ENCODE measurements around the gene CFAP69.
"Not testable (repeated sequence)": the region's sequence is repeated elsewhere in the genome, so short reads cannot be mapped to it uniquely, and the experiment has no call there.

CFAP69 gene

DNA sequence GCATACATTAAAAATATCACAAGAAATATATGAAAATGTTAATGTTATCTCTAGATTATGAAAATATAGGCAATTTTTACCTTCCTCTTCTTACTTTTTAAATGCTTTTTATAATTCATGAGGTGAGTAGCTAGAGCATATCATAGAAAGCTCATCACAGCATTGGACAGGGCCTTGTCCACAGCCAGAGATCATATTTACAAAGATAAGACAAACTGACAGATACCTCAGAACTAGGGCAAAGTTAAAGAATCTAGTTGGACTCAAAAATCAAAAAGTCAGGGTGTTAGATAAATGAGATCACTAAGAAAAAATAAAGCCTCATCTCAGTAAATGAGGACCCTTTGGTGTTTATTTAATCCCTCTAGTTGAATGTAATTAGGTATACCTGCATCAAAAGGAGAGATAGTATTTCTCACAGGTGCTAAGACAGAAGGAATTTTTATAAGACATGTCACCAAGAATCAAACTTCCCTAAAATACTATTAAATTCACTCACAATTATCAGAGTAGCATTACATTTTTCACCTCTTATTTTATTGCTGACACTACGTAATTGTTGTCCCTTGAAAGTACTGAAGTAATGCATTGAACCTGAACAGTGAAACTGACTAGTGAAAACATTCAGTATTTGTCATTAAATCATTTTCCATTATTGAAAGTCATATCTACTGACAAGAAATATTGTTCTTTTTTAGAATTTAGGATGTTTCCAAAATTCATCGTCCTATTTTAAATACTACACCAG, 25.6 kb downstream of the CFAP69 start:
- no peak for DNase-seq (ENCODE audit: low read depth in 3 of 3, low spot score in 1 of 3)

DNA sequence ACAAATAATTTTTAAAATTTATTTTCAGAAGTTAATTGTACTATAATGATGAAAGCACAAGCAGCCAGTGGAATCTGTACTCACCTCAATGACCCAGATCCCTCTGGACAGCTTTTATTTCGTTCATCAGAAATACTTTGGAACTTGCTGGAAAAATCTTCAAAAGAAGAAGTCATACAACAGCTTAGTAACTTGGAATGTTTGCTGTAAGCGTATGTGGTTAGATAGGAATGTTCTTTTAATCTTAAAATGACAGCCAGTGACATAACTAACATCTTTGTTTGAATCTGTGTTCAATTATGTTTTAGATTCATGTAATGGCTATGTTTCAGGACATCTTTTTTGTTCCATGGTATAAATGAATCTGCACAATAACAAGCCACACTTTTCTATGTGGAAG, 26.8 kb downstream of the CFAP69 start:
- DNase-seq (ENCODE audit: low read depth in 3 of 3, low spot score in 1 of 3) = no peak

DNA sequence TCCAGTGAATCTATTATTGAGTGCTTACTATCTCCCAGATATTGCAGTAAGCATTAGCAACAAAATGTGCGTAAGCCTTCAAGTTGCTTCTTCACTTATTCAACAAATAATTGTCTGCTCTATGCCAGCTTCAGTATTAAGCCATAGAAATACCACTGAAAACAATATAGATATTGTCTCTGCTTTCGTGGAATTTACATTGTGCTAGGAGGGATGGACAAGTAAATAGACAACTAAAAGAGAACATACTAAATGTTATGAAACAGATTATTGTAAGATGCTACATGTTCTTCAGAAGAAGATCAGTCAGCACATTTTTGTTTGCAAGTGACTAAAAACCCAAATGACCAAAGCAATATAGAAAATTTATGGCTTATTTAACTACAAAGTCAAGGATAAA, 27.3 kb downstream of the CFAP69 start:
- DNase-seq (ENCODE audit: low read depth in 3 of 3, low spot score in 1 of 3) = no peak

GRCh38 chr7:90274161-90274560, 29.2 kb downstream of the CFAP69 start:
- DNase-seq (ENCODE audit: low read depth in 3 of 3, low spot score in 1 of 3) = no peak

- no peak for DNase-seq (ENCODE audit: low read depth in 3 of 3, low spot score in 1 of 3)
Observed at GRCh38 chr7:90276033-90276728, 31.2 kb downstream of the CFAP69 start.

- no peak for DNase-seq (ENCODE audit: low read depth in 3 of 3, low spot score in 1 of 3)
Observed at GRCh38 chr7:90288154-90288553, 43.2 kb downstream of the CFAP69 start.

- no peak for DNase-seq (ENCODE audit: low read depth in 3 of 3, low spot score in 1 of 3)
Observed at GRCh38 chr7:90290244-90291113, 45.5 kb downstream of the CFAP69 start.

GRCh38 chr7:90298145-90299038, 53.4 kb downstream of the CFAP69 start:
- DNase-seq (ENCODE audit: low read depth in 3 of 3, low spot score in 1 of 3) = no peak

- DNase-seq (ENCODE audit: low read depth in 3 of 3, low spot score in 1 of 3) = no peak
Observed at GRCh38 chr7:90303241-90303640, 58.3 kb downstream of the CFAP69 start.

DNA sequence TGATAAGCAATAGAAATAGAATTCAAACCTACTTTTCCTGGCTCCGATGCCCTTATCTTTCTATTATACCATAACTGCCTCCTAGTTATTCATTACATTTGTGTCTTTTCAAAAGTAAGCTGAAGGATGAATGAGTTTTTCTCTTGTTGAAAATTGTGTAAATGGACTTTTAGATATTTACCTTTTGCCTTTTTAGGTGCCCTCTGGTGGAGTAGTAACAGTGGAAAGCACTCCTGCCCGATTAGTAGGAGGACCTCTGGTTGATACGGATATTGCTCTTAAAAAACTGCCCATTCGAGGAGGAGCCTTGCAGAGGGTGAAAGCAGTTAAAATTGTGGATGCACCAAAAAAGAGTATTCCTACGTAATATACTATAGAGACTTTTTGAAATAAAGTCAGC, 64.9 kb downstream of the CFAP69 start:
- DNase-seq (ENCODE audit: low read depth in 3 of 3, low spot score in 1 of 3) = no peak

DNA sequence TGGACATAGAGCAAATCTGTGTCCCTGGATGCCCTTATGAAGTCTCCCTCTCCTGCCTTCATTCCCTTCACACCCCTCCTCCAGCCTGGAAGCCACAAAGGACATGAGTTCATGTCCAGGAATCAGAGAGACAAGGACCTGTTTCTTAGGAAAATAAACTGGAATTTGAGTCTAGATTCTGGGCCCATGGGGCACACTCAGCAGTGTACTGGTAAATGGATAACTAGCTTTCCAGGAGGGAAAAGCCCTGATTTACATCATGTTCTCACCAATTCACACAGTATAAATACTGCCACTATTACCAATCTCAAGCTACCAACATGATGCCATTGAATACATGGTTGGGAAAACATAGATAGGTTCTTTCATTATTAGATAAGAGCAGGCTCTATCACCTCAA, 66.2 kb downstream of the CFAP69 start:
- DNase-seq (ENCODE audit: low read depth in 3 of 3, low spot score in 1 of 3) = no peak

GRCh38 chr7:90312745-90313144, 67.8 kb downstream of the CFAP69 start:
- DNase-seq (ENCODE audit: low read depth in 3 of 3, low spot score in 1 of 3) = no peak

DNA sequence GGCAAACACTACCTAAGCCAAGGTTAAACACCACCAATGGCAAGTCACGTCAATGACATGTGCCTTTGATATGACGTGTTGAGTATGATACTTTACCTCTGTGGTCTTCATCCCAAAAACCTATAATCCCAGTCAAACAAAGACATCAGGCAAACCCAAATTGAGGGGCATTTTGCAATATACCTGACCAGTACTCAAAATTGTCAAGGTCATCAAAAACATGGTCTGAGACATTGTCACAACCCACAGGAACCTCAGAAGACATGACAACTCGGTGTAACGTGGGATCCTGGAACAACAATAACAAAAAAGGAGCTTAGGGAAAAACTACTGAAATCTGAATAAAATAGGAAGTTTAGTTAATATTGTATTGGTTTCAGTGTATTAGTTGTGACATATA, 68.9 kb downstream of the CFAP69 start:
- DNase-seq (ENCODE audit: low read depth in 3 of 3, low spot score in 1 of 3) = no peak

DNA sequence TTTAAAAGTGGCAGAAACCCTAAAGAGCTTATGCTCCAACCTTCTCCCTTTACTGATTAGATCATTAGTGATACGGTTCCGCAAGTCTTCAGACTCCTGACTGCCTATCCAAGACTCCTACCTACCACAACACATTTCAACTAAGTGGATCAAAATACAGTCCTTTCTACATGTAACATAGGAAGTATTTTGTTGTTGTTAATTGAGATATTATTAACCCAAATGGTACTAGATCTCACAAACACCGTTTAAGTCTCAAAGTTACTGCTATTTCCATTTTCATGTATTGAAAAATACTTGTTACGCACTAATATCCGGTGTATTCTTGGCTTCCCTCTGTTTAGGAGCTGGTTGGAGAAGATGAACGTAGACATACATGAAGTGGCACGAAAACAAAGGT, 75.0 kb downstream of the CFAP69 start:
- DNase-seq (ENCODE audit: low read depth in 3 of 3, low spot score in 1 of 3) = no peak

- DNase-seq (ENCODE audit: low read depth in 3 of 3, low spot score in 1 of 3) = no peak
Observed at GRCh38 chr7:90320418-90320800, 75.4 kb downstream of the CFAP69 start.

- no peak for DNase-seq (ENCODE audit: low read depth in 3 of 3, low spot score in 1 of 3)
Observed at GRCh38 chr7:90320801-90321494, 76.0 kb downstream of the CFAP69 start, which contains the start of gene FAM237B. FAM237B (minus strand) TSS chr7:90321304; CDS start chr7:90319748, 1,556 bp downstream.

GRCh38 chr7:90322837-90323236, 77.9 kb downstream of the CFAP69 start:
- no peak for DNase-seq (ENCODE audit: low read depth in 3 of 3, low spot score in 1 of 3)

DNA sequence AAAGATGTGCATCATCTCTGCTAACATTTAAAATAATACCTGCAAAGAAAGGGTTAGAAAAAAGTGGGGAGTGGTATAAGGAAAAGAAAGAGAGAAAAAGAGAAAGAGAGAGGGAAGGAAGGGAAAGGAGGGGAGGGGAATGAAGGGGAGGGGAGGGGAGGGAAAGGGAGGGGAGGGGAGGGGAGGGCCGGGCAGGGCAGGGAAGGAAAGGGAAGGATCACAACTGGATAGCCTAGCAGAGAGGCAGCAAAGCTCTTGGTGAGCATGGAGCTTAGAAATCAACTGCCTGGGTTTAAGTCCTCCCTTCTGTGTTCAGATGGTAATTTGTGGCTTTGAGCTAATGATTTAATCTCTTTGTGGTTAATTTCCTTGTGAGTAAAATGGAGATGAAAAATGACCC, 81.5 kb downstream of the CFAP69 start:
- DNase-seq (ENCODE audit: low read depth in 3 of 3, low spot score in 1 of 3) = no peak

DNA sequence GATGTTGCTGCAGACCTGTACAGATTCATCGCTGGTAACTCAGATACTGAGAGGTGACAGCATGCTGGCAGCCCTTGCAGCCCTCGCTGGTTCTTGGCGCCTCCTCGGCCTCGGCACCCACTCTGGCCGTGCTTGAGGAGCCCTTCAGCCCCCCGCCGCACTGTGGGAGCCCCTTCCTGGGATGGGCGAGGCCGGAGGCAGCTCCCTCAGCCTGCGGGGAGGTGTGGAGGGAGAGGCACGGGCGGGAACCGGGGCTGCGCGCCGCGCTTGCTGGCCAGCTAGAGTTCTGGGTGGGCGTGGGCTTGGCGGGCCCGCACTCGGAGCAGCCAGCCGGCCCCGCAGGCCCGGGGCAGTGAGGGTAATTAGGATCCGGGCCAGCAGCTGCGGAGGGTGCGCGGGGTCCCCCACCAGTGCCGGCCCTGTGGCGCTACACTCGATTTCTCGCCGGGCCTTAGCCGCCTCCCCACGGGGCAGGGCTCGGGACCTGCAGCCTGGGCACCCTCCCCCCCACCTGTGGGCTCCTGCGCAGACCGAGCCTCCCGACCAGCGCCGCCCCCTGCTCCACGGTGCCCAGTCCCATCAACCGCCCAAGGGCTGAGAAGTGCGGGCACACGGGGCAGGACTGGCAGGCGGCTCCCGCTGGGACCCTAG, 89.3 kb downstream of the CFAP69 start:
- DNase-seq (ENCODE audit: low read depth in 3 of 3, low spot score in 1 of 3) = no peak

GRCh38 chr7:90334926-90335325, 90.0 kb downstream of the CFAP69 start:
- not testable (repeated sequence) for DNase-seq (ENCODE audit: low read depth in 3 of 3, low spot score in 1 of 3)

Data from stimulated activated CD4-positive, alpha-beta T cell treated with anti-CD3 and anti-CD28 coated beads, TNF-alpha, amount 100 ng/mL, for 1 hour (primary cell).